HEK293 (cell line): Measurements from ENCODE around the gene MDH2.

Source experiments
- REPIN1 ChIP-seq: fragments of 450-650 bp; formaldehyde crosslinking; IDR thresholded peaks from 2 replicates; pipeline ENCODE4 v1.5.1; 2017; ENCODE audit warnings: missing biosample characterization, missing genetic modification characterization, low read depth
- TCF7L2 ChIP-seq: IDR thresholded peaks from 2 replicates; pipeline ENCODE4 v1.6.1; 2011; ENCODE audit warnings: low read depth, mild to moderate bottlenecking, inconsistent platforms, low read length, moderate library complexity, borderline replicate concordance
- ZNF654 ChIP-seq: fragments of 450-650 bp; formaldehyde crosslinking; IDR thresholded peaks from 2 replicates; pipeline ENCODE4 v1.5.1; 2016; ENCODE audit warnings: low read depth, missing biosample characterization, missing genetic modification characterization
- TF ChIP-seq, protein P1 (sequence below): fragments of 450-650 bp; formaldehyde crosslinking; optimal IDR thresholded peaks from 2 replicates; pipeline ENCODE3; 2016; ENCODE audit warnings: missing biosample characterization, mild to moderate bottlenecking, missing genetic modification characterization
- TF ChIP-seq, protein P2 (sequence below): fragments of 450-650 bp; formaldehyde crosslinking; IDR thresholded peaks from 2 replicates; pipeline ENCODE4 v1.5.1; 2017; ENCODE audit warnings: missing biosample characterization, missing genetic modification characterization
- TF ChIP-seq, protein P3 (sequence below): fragments of 450-650 bp; formaldehyde crosslinking; IDR thresholded peaks from 2 replicates; pipeline ENCODE4 v1.5.1; 2016; ENCODE audit warnings: missing biosample characterization, missing genetic modification characterization
- TF ChIP-seq, protein P4 (sequence below): fragments of 450-650 bp; formaldehyde crosslinking; IDR thresholded peaks from 2 replicates; pipeline ENCODE4 v1.5.1; 2016; ENCODE audit warnings: missing biosample characterization, missing genetic modification characterization

DNA sequence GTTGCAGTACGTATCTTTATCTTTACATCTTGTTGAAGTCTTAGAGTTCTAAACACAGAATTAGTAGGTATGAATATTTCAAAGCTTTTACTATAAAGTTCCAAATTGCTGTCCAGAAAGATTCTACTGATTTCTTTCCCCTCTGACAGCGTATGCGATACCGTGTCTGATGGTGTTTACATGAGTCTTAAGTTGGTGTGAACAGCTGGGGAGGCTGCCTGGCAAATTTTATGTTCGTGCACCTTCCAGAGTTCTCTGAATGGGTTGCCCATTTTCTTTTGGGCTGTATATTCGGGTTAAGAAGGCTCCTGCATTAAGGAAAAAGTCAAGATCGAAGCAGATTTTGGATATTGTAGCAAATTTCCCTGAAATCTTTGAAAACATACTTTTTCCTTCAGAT is 8.3 kb downstream of the MDH2 start:
- TF ChIP-seq, protein P1, sequence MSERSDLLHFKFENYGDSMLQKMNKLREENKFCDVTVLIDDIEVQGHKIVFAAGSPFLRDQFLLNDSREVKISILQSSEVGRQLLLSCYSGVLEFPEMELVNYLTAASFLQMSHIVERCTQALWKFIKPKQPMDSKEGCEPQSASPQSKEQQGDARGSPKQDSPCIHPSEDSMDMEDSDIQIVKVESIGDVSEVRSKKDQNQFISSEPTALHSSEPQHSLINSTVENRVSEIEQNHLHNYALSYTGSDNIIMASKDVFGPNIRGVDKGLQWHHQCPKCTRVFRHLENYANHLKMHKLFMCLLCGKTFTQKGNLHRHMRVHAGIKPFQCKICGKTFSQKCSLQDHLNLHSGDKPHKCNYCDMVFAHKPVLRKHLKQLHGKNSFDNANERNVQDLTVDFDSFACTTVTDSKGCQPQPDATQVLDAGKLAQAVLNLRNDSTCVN (tag by site-specific recombination): no peak
- TF ChIP-seq, protein P2, sequence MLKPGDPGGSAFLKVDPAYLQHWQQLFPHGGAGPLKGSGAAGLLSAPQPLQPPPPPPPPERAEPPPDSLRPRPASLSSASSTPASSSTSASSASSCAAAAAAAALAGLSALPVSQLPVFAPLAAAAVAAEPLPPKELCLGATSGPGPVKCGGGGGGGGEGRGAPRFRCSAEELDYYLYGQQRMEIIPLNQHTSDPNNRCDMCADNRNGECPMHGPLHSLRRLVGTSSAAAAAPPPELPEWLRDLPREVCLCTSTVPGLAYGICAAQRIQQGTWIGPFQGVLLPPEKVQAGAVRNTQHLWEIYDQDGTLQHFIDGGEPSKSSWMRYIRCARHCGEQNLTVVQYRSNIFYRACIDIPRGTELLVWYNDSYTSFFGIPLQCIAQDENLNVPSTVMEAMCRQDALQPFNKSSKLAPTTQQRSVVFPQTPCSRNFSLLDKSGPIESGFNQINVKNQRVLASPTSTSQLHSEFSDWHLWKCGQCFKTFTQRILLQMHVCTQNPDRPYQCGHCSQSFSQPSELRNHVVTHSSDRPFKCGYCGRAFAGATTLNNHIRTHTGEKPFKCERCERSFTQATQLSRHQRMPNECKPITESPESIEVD: no peak
- no peak for TF ChIP-seq TCF7L2
- TF ChIP-seq ZNF654 (tag by site-specific recombination): no peak
- TF ChIP-seq, protein P3, sequence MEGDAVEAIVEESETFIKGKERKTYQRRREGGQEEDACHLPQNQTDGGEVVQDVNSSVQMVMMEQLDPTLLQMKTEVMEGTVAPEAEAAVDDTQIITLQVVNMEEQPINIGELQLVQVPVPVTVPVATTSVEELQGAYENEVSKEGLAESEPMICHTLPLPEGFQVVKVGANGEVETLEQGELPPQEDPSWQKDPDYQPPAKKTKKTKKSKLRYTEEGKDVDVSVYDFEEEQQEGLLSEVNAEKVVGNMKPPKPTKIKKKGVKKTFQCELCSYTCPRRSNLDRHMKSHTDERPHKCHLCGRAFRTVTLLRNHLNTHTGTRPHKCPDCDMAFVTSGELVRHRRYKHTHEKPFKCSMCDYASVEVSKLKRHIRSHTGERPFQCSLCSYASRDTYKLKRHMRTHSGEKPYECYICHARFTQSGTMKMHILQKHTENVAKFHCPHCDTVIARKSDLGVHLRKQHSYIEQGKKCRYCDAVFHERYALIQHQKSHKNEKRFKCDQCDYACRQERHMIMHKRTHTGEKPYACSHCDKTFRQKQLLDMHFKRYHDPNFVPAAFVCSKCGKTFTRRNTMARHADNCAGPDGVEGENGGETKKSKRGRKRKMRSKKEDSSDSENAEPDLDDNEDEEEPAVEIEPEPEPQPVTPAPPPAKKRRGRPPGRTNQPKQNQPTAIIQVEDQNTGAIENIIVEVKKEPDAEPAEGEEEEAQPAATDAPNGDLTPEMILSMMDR: no peak
- TF ChIP-seq, protein P4, sequence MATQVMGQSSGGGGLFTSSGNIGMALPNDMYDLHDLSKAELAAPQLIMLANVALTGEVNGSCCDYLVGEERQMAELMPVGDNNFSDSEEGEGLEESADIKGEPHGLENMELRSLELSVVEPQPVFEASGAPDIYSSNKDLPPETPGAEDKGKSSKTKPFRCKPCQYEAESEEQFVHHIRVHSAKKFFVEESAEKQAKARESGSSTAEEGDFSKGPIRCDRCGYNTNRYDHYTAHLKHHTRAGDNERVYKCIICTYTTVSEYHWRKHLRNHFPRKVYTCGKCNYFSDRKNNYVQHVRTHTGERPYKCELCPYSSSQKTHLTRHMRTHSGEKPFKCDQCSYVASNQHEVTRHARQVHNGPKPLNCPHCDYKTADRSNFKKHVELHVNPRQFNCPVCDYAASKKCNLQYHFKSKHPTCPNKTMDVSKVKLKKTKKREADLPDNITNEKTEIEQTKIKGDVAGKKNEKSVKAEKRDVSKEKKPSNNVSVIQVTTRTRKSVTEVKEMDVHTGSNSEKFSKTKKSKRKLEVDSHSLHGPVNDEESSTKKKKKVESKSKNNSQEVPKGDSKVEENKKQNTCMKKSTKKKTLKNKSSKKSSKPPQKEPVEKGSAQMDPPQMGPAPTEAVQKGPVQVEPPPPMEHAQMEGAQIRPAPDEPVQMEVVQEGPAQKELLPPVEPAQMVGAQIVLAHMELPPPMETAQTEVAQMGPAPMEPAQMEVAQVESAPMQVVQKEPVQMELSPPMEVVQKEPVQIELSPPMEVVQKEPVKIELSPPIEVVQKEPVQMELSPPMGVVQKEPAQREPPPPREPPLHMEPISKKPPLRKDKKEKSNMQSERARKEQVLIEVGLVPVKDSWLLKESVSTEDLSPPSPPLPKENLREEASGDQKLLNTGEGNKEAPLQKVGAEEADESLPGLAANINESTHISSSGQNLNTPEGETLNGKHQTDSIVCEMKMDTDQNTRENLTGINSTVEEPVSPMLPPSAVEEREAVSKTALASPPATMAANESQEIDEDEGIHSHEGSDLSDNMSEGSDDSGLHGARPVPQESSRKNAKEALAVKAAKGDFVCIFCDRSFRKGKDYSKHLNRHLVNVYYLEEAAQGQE (tag by site-specific recombination): no peak
- TF ChIP-seq REPIN1 (tag by site-specific recombination): no peak
